ENCODE results near the gene EHMT1.
A peak's percentile ranks its signal among the peaks of the same experiment; 100 is the strongest.

EHMT1 gene

DNA sequence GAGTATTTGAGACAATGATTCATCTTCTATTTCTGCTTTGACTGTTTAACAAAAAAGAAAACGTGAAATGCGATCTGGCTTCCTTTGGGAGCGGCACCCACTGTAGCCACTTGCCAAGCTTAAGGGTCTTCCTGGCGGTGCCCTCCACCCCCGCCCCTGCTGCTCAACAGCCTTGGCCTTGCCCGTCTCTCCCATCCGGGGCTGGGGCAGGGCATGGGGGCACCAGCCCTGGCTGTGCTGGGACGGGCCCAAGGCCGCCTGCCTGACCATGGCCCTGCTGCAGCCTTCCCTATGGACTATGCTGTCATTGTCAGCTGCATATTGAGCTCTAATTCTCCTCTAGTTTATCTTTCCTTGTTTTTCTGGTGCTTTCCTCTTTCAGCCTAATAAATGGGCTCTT is 143.0 kb downstream of the EHMT1 start:
- H3K9ac ChIP-seq (ENCODE audit: low read length), result no peak overlapping the region
- H3K36me3 ChIP-seq (ENCODE audit: insufficient read depth, low read length), result peaks cover 94% of the 10 kb centered on the region
- no peak overlapping the region for H3K4me3 ChIP-seq (ENCODE audit: low read depth, low read length, poor library complexity, severe bottlenecking)

DNA sequence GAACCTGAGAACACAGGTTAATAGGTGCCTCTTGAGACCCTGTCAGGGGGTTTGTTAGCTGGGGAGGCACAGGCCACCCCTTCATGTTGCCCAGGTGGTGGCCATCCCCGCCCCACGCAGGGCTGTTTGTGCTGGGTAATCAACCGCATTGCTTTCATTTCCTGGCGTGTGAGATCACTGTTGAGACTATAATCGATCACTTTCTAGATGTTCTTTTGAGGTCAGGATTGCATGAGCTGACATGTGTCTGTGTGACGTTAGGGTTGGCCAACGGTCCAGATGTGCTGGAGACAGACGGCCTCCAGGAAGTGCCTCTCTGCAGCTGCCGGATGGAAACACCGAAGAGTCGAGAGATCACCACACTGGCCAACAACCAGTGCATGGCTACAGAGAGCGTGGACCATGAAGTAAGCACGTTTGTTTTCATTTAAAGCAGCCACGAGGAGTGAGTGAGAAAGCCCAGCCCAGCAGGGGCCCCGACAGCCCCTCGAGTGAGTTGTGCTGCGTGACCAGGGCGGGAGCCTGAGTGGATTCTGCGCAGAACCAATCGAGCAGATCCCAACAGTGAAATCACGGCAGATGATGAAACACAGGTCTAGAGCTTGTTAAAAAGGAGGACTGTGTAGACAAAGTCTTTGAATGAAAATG is 143.7 kb downstream of the EHMT1 start:
- H3K36me3 ChIP-seq (ENCODE audit: insufficient read depth, low read length), result peaks cover 94% of the 10 kb centered on the region
- H2AFZ ChIP-seq (ENCODE audit: low read length), result no peak overlapping the region
- H3K4me1 ChIP-seq (ENCODE audit: insufficient read depth, low read length, severe bottlenecking), result peaks cover 23% of the 10 kb centered on the region
- no peak overlapping the region for H3K4me3 ChIP-seq (ENCODE audit: low read depth, low read length, poor library complexity, severe bottlenecking)
- no peaks in the 10 kb centered on the region for H4K20me1 ChIP-seq (ENCODE audit: insufficient read depth, low read length)
- H3K79me2 ChIP-seq (ENCODE audit: insufficient read depth, low read length), result no peaks in the 10 kb centered on the region
- H3K27ac ChIP-seq (ENCODE audit: low read depth, low read length, poor library complexity, severe bottlenecking), result no peak overlapping the region
- H3F3A ChIP-seq (ENCODE audit: insufficient read depth, low read length), result no peaks in the 10 kb centered on the region
- H3K27me3 ChIP-seq (ENCODE audit: insufficient read depth, low read length), result no peaks in the 10 kb centered on the region
- no peaks in the 10 kb centered on the region for H3K9me3 ChIP-seq (ENCODE audit: low read length)
- H3K9me2 ChIP-seq (ENCODE audit: low read depth, low read length), result no peaks in the 10 kb centered on the region
- no peak overlapping the region for H3K9ac ChIP-seq (ENCODE audit: low read length)
- TF ChIP-seq, protein P1, sequence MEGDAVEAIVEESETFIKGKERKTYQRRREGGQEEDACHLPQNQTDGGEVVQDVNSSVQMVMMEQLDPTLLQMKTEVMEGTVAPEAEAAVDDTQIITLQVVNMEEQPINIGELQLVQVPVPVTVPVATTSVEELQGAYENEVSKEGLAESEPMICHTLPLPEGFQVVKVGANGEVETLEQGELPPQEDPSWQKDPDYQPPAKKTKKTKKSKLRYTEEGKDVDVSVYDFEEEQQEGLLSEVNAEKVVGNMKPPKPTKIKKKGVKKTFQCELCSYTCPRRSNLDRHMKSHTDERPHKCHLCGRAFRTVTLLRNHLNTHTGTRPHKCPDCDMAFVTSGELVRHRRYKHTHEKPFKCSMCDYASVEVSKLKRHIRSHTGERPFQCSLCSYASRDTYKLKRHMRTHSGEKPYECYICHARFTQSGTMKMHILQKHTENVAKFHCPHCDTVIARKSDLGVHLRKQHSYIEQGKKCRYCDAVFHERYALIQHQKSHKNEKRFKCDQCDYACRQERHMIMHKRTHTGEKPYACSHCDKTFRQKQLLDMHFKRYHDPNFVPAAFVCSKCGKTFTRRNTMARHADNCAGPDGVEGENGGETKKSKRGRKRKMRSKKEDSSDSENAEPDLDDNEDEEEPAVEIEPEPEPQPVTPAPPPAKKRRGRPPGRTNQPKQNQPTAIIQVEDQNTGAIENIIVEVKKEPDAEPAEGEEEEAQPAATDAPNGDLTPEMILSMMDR (IDR thresholded peaks at IDR 0.05; ENCODE audit: low read length), result no peak
- TF ChIP-seq EZH2 (IDR thresholded peaks at IDR 0.05; ENCODE audit: borderline replicate concordance, low read length), result no peak
- H3K4me2 ChIP-seq (ENCODE audit: low read length), result no peak overlapping the region

More for the DNA sequence above, 143.0 kb downstream of the EHMT1 start:
- Histone ChIP-seq H4K20me1 (ENCODE audit: insufficient read depth, low read length) (no peaks in the 10 kb centered on the region), H3F3A (ENCODE audit: insufficient read depth, low read length) (no peaks in the 10 kb centered on the region), H3K27me3 (ENCODE audit: insufficient read depth, low read length) (no peaks in the 10 kb centered on the region), H3K79me2 (ENCODE audit: insufficient read depth, low read length) (no peaks in the 10 kb centered on the region), H2AFZ (ENCODE audit: low read length) (no peak overlapping the region), H3K27ac (ENCODE audit: low read depth, low read length, poor library complexity, severe bottlenecking) (peak overlapping the region; percentile 2), H3K4me1 (ENCODE audit: insufficient read depth, low read length, severe bottlenecking) (peaks cover 29% of the 10 kb centered on the region), H3K9me3 (ENCODE audit: low read length) (no peaks in the 10 kb centered on the region), H3K9me2 (ENCODE audit: low read depth, low read length) (no peaks in the 10 kb centered on the region), H3K4me2 (ENCODE audit: low read length) (no peak overlapping the region)
- TF ChIP-seq, protein P1 (IDR thresholded peaks at IDR 0.05; ENCODE audit: low read length), result no peak
- TF ChIP-seq EZH2 (IDR thresholded peaks at IDR 0.05; ENCODE audit: borderline replicate concordance, low read length), result no peak

DNA sequence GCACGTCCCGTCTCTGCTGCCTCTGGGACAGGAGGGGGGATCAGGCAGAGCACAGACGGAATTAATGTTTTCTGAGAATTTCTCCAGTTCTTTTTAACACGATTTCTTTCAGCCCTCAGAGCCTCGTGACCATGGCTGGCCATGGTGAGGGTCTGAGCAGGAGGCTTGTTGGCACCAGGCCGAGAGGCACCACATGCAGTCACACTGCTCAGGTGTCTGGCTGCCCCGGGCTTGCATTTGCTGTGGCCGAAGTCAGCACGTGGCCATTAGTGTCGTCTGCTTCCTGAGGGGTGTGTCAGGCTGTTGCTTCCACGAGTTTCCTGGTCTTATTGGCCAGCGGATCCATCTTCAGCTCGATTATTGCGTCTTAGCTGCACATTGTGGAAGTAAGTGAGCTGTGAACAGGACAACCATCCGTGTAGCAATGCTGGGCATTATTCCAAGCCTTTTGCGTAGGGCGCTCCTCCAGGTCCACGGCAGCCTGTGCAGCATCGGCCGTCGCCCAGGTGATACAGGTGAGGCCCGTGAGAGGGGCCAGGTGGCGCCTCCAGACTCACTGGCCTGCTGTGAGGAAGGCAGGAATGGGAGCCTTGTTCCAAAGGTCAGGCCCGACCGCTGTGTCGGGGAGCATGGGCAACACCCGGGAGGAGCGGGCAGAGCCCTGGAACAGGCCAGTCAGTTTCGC is 144.6 kb downstream of the EHMT1 start:
- H3K36me3 ChIP-seq (ENCODE audit: insufficient read depth, low read length), result peaks cover 92% of the 10 kb centered on the region

More for the DNA sequence above, 144.6 kb downstream of the EHMT1 start:
- H3K9ac ChIP-seq (ENCODE audit: low read length), result no peak overlapping the region
- no peak overlapping the region for H3K4me3 ChIP-seq (ENCODE audit: low read depth, low read length, poor library complexity, severe bottlenecking)
- H3F3A ChIP-seq (ENCODE audit: insufficient read depth, low read length), result no peaks in the 10 kb centered on the region
- TF ChIP-seq, protein P1 (IDR thresholded peaks at IDR 0.05; ENCODE audit: low read length), result no peak
- TF ChIP-seq EZH2 (IDR thresholded peaks at IDR 0.05; ENCODE audit: borderline replicate concordance, low read length), result no peak
- H3K9me3 ChIP-seq (ENCODE audit: low read length), result no peaks in the 10 kb centered on the region
- no peak overlapping the region for H3K27ac ChIP-seq (ENCODE audit: low read depth, low read length, poor library complexity, severe bottlenecking)
- peaks cover 22% of the 10 kb centered on the region for H3K4me1 ChIP-seq (ENCODE audit: insufficient read depth, low read length, severe bottlenecking)
- H2AFZ ChIP-seq (ENCODE audit: low read length), result no peak overlapping the region
- no peaks in the 10 kb centered on the region for H3K79me2 ChIP-seq (ENCODE audit: insufficient read depth, low read length)
- no peaks in the 10 kb centered on the region for H3K9me2 ChIP-seq (ENCODE audit: low read depth, low read length)
- no peaks in the 10 kb centered on the region for H4K20me1 ChIP-seq (ENCODE audit: insufficient read depth, low read length)
- no peak overlapping the region for H3K4me2 ChIP-seq (ENCODE audit: low read length)
- no peaks in the 10 kb centered on the region for H3K27me3 ChIP-seq (ENCODE audit: insufficient read depth, low read length)

Data from OCI-LY1 (cell line).